HL-60 (cell line): Measurements from ENCODE around the gene P3H3.
"Not testable (repeated sequence)": the region's sequence is repeated elsewhere in the genome, so short reads cannot be mapped to it uniquely, and the experiment has no call there.

ENCODE experiments used
- DNase-seq, 2 experiments: peaks; one replicate each; pipeline ENCODE4 v3.0.0-alpha.2; 2010 to 2020; ENCODE audit warnings: low read depth in 1 of 2, low spot score in 1 of 2
- H3K27ac ChIP-seq: fragments of 250-450 bp; sonication (Bioruptor Pico); replicated peaks from 2 replicates; pipeline ENCODE4 v1.5.1; 2020; ENCODE audit warnings: mild to moderate bottlenecking, moderate library complexity
- H3K27me3 ChIP-seq: fragments of 250-450 bp; sonication (Bioruptor Pico); 2 replicates; pipeline ENCODE4 v1.5.1; 2021; ENCODE audit warnings: mild to moderate bottlenecking, moderate library complexity; ENCODE audit not compliant: insufficient read depth, poor library complexity, severe bottlenecking
- H3K4me3 ChIP-seq: replicated peaks from 2 replicates; pipeline ENCODE4 v1.5.1; 2011; ENCODE audit warnings: mild to moderate bottlenecking, control low read depth, low read length; ENCODE audit not compliant: insufficient read depth
- GABPA ChIP-seq: IDR thresholded peaks from 2 replicates; pipeline ENCODE4 v1.6.1; 2012; ENCODE audit warnings: low read depth
- POLR2AphosphoS5 ChIP-seq: IDR thresholded peaks from 2 replicates; pipeline ENCODE4 v1.6.1; 2012; ENCODE audit warnings: low read depth
- SPI1 ChIP-seq: IDR thresholded peaks from 2 replicates; pipeline ENCODE4 v1.6.1; 2012; ENCODE audit warnings: low read depth, mild to moderate bottlenecking, borderline replicate concordance
- TF ChIP-seq, protein P1 (sequence below): IDR thresholded peaks from one replicate; pipeline ENCODE4 v1.5.1; 2011; ENCODE audit warnings: low read length, control low read depth, inconsistent platforms; ENCODE audit not compliant: insufficient read depth
- TF ChIP-seq, protein P2 (sequence below): IDR thresholded peaks from 2 replicates; pipeline ENCODE4 v1.6.1; 2012; ENCODE audit warnings: low read depth; ENCODE audit not compliant: insufficient replicate concordance

P3H3 gene

DNA sequence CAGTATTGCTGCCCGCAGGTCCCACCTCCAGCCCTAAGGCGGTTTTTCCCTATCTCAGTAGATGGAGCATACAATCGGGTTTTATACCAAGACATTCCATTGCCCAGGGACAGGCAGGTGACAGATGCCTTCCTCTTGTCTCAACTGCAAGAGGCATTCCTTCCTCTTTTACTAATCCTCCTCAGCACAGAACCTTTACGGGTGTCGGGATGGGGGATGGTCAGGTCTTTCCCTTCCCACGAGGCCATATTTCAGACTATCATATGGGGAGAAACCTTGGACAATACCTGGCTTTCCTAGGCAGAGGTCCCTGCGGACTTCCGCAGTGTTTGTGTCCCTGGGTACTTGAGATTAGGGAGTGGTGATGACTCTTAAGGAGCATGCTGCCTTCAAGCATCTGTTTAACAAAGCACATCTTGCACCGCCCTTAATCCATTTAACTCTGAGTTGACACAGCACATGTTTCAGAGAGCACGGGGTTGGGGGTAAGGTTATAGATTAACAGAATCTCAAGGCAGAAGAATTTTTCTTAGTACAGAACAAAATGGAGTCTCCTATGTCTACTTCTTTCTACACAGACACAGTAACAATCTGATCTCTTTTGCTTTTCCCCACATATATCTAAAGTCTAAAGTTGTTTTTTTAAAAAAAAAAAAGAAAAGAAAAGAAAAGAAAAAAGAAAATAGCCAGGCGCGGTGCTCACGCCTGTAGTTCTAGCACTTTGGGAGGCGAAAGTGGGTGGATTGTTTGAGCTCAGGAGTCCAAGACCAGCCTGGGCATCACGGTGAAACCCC lies 58.2 kb downstream of the P3H3 start:
- not testable (repeated sequence) for H3K27me3 ChIP-seq, H3K4me3 ChIP-seq
- 0 out of 2 replicates have a peak, but pooled peaks have one; percentile 21 for TF ChIP-seq SPI1
- peak in 1 of 2 experiments; percentile 61 for DNase-seq
- H3K27ac ChIP-seq: peak overlapping the region; percentile 49

DNA sequence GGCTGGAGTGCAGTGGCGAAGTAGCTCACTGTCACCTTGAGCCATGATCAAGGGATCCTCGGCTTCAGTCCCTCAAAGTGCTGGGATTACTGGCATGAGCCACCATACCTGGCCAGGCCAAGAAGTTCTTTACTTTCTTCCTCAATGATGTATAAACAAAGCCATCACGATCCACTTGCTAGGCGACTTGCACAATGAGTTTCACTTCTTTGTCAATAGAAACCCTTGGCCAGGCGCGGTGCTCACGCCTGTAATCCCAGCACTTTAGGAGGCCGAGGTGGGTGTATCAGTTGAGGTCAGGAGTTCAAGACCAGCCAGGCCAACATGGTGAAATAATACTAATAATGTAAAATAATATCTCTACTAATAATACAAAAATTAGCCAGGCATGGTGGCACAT lies 59.3 kb downstream of the P3H3 start:
- H3K27me3 ChIP-seq: no peaks in the 10 kb centered on the region
- TF ChIP-seq SPI1: no peak
- peak in 1 of 2 experiments; percentile 62 for DNase-seq
- peak overlapping the region; percentile 30 for H3K27ac ChIP-seq
- no peak overlapping the region for H3K4me3 ChIP-seq

DNA sequence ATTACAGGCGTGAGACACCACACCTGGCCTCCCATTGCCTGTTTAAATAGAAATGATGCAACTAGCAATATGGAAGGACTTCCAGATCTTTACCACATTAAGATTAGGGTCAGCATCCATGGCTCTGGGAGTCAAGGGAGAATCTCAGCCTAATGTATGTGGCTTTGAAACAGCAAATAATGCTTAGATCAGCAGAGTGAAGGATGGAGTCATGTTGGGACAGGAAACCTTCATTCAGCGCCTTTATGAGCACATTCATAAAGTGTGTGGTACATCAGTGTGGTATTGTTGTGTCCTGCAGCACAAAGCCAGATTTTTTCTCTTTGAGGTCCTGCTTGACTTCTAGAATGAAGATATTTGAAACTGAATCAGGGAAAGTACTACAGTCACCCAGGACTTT lies 60.2 kb downstream of the P3H3 start:
- H3K4me3 ChIP-seq: no peak overlapping the region
- DNase-seq: no peak
- no peak overlapping the region for H3K27ac ChIP-seq
- H3K27me3 ChIP-seq: no peaks in the 10 kb centered on the region
- TF ChIP-seq GABPA (no peak), POLR2AphosphoS5 (no peak), SPI1 (no peak)
- TF ChIP-seq, protein P1, sequence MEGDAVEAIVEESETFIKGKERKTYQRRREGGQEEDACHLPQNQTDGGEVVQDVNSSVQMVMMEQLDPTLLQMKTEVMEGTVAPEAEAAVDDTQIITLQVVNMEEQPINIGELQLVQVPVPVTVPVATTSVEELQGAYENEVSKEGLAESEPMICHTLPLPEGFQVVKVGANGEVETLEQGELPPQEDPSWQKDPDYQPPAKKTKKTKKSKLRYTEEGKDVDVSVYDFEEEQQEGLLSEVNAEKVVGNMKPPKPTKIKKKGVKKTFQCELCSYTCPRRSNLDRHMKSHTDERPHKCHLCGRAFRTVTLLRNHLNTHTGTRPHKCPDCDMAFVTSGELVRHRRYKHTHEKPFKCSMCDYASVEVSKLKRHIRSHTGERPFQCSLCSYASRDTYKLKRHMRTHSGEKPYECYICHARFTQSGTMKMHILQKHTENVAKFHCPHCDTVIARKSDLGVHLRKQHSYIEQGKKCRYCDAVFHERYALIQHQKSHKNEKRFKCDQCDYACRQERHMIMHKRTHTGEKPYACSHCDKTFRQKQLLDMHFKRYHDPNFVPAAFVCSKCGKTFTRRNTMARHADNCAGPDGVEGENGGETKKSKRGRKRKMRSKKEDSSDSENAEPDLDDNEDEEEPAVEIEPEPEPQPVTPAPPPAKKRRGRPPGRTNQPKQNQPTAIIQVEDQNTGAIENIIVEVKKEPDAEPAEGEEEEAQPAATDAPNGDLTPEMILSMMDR: no peak
- TF ChIP-seq, protein P2, sequence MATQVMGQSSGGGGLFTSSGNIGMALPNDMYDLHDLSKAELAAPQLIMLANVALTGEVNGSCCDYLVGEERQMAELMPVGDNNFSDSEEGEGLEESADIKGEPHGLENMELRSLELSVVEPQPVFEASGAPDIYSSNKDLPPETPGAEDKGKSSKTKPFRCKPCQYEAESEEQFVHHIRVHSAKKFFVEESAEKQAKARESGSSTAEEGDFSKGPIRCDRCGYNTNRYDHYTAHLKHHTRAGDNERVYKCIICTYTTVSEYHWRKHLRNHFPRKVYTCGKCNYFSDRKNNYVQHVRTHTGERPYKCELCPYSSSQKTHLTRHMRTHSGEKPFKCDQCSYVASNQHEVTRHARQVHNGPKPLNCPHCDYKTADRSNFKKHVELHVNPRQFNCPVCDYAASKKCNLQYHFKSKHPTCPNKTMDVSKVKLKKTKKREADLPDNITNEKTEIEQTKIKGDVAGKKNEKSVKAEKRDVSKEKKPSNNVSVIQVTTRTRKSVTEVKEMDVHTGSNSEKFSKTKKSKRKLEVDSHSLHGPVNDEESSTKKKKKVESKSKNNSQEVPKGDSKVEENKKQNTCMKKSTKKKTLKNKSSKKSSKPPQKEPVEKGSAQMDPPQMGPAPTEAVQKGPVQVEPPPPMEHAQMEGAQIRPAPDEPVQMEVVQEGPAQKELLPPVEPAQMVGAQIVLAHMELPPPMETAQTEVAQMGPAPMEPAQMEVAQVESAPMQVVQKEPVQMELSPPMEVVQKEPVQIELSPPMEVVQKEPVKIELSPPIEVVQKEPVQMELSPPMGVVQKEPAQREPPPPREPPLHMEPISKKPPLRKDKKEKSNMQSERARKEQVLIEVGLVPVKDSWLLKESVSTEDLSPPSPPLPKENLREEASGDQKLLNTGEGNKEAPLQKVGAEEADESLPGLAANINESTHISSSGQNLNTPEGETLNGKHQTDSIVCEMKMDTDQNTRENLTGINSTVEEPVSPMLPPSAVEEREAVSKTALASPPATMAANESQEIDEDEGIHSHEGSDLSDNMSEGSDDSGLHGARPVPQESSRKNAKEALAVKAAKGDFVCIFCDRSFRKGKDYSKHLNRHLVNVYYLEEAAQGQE: no peak

DNA sequence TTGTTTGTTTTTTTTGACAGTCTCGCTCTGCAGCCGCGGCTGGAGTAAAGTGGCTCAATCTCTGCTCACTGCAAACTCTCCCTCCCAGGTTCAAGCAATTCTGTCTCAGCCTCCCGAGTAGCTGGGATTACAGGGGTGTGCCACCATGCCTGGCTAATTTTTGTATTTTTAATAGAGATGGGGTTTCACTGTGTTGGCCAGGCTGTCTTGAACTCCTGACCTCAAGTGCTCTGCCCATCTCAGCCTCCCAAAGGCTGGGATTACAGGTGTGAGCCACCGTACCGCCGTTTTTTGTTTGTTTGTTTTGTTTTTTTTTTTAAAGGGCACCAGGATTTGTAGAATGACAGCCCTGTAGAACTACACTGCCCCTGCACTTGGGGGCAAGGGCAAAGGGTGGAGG lies 60.6 kb downstream of the P3H3 start:
- DNase-seq, H3K27ac ChIP-seq: not testable (repeated sequence)

More for the DNA sequence above, 60.6 kb downstream of the P3H3 start:
- not testable (repeated sequence) for H3K4me3 ChIP-seq, H3K27me3 ChIP-seq
